ENCODE data around the gene ZSWIM3. TPM values are rescaled to one million over a fixed set of nuclear protein-coding genes. Genes with fewer than 3 reads are reported as not detected.
"Not testable (repeated sequence)": the region's sequence is repeated elsewhere in the genome, so short reads cannot be mapped to it uniquely, and the experiment has no call there.

ZSWIM3 gene
- total RNA-seq, 3 donors from 2014 or later (not counting 1 experiment from before 2014, with no cell fraction given), result 1.4 to 2.3 (median 1.5) TPM

DNA sequence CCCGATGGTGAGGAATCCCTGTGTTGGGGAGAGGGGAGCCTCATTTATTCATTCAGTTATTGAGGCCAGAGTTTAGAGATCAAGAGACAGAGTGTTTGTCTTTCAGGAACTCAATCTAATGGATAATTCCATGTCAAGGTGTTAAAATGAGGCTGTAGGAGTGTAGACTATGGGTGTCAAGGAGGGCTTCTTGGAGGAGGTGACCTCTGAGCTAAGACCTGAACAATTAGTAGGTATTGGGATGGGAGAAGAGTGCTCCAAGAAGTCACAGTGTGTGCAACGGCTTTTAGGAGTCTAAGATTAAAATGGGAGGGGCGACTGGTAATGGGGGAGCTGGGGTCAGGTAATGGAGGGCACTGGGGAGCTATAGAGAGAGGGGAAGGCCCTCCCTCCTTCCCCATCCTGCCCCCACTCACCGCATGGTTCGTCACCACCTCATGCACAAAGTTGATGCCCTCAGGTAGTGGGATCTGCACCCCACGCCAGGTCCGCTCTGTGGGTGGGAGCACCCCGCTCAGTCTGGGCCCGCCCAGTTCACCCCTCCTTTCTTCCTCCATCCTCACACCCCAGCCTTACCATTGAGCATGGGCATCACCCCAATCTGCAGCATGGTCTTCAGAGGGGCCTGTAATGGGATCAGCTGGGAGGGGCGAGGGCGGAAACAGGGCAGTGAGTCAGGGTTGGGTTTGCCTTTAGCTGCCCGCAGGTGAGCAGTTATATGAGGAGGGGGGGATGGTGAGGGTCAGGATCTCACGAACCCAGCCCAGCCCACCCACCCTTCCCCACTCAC is 41.8 kb downstream of the ZSWIM3 start:
- H3K9me3 ChIP-seq (ENCODE audit: control insufficient read depth, insufficient read depth, low read length), result no peaks in the 10 kb centered on the region
- H3K27ac Mint-ChIP-seq, result no peak overlapping the region
- no peaks in the 10 kb centered on the region for H3K4me1 ChIP-seq (ENCODE audit: control insufficient read depth, insufficient read depth, low read length)
- no peak overlapping the region for H3K27ac ChIP-seq (ENCODE audit: low read length)
- 91% methylated on average over 11 of the region's 13 CpGs for WGBS (ENCODE audit: insufficient coverage)
- intact Hi-C loops (cut with micrococcal nuclease), result no loop called here
- TF ChIP-seq, protein P1, sequence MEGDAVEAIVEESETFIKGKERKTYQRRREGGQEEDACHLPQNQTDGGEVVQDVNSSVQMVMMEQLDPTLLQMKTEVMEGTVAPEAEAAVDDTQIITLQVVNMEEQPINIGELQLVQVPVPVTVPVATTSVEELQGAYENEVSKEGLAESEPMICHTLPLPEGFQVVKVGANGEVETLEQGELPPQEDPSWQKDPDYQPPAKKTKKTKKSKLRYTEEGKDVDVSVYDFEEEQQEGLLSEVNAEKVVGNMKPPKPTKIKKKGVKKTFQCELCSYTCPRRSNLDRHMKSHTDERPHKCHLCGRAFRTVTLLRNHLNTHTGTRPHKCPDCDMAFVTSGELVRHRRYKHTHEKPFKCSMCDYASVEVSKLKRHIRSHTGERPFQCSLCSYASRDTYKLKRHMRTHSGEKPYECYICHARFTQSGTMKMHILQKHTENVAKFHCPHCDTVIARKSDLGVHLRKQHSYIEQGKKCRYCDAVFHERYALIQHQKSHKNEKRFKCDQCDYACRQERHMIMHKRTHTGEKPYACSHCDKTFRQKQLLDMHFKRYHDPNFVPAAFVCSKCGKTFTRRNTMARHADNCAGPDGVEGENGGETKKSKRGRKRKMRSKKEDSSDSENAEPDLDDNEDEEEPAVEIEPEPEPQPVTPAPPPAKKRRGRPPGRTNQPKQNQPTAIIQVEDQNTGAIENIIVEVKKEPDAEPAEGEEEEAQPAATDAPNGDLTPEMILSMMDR (IDR thresholded peaks at IDR 0.05), result no peak
- ATAC-seq (no peak), DNase-seq (no peak)
- H3K36me3 ChIP-seq (ENCODE audit: control insufficient read depth, insufficient read depth, low read length), result peaks cover 13% of the 10 kb centered on the region
- H3K4me3 ChIP-seq (ENCODE audit: low read length), result no peak overlapping the region
- H3K27me3 Mint-ChIP-seq (ENCODE audit: low read depth in 2 of 2), result no peaks in the 10 kb centered on the region
- H3K4me1 Mint-ChIP-seq, result no peaks in the 10 kb centered on the region
- H3K4me3 Mint-ChIP-seq, result no peak overlapping the region
- no peaks in the 10 kb centered on the region for H3K27me3 ChIP-seq (ENCODE audit: control insufficient read depth, insufficient read depth, low read length)
- no peaks in the 10 kb centered on the region for H3K36me3 Mint-ChIP-seq
- H3K9me3 Mint-ChIP-seq, result no peaks in the 10 kb centered on the region

DNA sequence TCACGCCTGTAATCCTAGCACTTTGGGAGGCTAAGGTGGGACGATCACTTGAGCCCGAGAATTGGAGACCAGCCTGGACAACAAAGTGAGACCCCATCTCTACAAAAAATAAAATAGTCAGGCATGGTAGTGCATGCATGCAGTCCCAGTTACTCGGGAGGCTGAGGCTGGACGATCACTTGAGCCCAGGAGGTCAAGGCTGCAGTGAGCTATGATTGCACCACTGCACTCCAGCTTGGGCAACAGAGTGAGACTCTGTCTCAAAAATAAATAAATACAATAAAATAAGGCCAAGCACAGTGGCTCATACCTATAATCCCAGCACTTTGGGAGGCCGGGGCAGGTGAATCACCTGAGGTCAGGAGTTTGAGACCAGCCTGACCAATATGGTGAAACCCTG is 43.9 kb downstream of the ZSWIM3 start:
- H3K36me3 ChIP-seq (ENCODE audit: control insufficient read depth, insufficient read depth, low read length); H3K27me3 ChIP-seq (ENCODE audit: control insufficient read depth, insufficient read depth, low read length); DNase-seq; H3K27ac ChIP-seq (ENCODE audit: low read length); ATAC-seq; H3K9me3 ChIP-seq (ENCODE audit: control insufficient read depth, insufficient read depth, low read length); H3K27me3 Mint-ChIP-seq (ENCODE audit: low read depth in 2 of 2); H3K36me3 Mint-ChIP-seq; H3K4me1 ChIP-seq (ENCODE audit: control insufficient read depth, insufficient read depth, low read length); H3K4me1 Mint-ChIP-seq; H3K4me3 Mint-ChIP-seq; H3K9me3 Mint-ChIP-seq; H3K4me3 ChIP-seq (ENCODE audit: low read length); intact Hi-C loops (cut with micrococcal nuclease); H3K27ac Mint-ChIP-seq: not testable (repeated sequence)
- 87% methylated on average over 6 of the region's 6 CpGs for WGBS (ENCODE audit: insufficient coverage)

DNA sequence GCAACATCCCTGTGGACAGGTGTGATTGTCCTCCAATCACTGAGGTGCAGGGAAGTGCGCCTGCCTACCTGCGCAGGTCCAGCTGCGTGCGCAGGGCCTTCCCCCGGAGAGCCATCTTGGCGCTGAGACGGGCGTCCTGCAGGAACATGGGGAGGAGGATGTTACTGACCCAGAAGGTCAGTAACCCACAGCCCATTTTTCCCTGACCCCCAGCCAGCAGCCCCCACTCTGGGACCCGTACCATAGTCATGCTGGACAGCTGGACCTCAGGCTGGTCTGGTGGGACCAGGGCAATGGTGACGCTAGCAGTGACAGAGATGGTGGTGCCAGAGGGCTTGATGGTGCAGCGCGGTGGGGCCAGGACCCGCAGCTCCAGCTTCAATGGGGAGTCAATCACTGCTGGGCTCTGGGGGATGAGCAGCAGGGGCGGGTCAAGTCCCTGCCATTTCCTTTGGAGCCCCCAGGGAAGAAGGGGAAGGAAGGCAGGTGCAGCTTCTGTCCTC is 44.8 kb downstream of the ZSWIM3 start:
- H3K9me3 ChIP-seq (ENCODE audit: control insufficient read depth, insufficient read depth, low read length), result no peaks in the 10 kb centered on the region
- DNase-seq, result no peak
- H3K36me3 ChIP-seq (ENCODE audit: control insufficient read depth, insufficient read depth, low read length), result peaks cover 2% of the 10 kb centered on the region
- no peaks in the 10 kb centered on the region for H3K27me3 ChIP-seq (ENCODE audit: control insufficient read depth, insufficient read depth, low read length)
- no peak for ATAC-seq
- H3K4me3 Mint-ChIP-seq, result no peak overlapping the region
- 93% methylated on average over 14 of the region's 14 CpGs for WGBS (ENCODE audit: insufficient coverage)
- no peaks in the 10 kb centered on the region for H3K4me1 ChIP-seq (ENCODE audit: control insufficient read depth, insufficient read depth, low read length)
- no peaks in the 10 kb centered on the region for H3K27me3 Mint-ChIP-seq (ENCODE audit: low read depth in 2 of 2)
- no peaks in the 10 kb centered on the region for H3K9me3 Mint-ChIP-seq
- H3K4me3 ChIP-seq (ENCODE audit: low read length), result no peak overlapping the region
- H3K27ac ChIP-seq (ENCODE audit: low read length), result no peak overlapping the region
- no peaks in the 10 kb centered on the region for H3K36me3 Mint-ChIP-seq
- H3K27ac Mint-ChIP-seq, result no peak overlapping the region
- intact Hi-C loops (cut with micrococcal nuclease), result no loop called here
- no peaks in the 10 kb centered on the region for H3K4me1 Mint-ChIP-seq
- TF ChIP-seq, protein P1 (IDR thresholded peaks at IDR 0.05), result no peak

DNA sequence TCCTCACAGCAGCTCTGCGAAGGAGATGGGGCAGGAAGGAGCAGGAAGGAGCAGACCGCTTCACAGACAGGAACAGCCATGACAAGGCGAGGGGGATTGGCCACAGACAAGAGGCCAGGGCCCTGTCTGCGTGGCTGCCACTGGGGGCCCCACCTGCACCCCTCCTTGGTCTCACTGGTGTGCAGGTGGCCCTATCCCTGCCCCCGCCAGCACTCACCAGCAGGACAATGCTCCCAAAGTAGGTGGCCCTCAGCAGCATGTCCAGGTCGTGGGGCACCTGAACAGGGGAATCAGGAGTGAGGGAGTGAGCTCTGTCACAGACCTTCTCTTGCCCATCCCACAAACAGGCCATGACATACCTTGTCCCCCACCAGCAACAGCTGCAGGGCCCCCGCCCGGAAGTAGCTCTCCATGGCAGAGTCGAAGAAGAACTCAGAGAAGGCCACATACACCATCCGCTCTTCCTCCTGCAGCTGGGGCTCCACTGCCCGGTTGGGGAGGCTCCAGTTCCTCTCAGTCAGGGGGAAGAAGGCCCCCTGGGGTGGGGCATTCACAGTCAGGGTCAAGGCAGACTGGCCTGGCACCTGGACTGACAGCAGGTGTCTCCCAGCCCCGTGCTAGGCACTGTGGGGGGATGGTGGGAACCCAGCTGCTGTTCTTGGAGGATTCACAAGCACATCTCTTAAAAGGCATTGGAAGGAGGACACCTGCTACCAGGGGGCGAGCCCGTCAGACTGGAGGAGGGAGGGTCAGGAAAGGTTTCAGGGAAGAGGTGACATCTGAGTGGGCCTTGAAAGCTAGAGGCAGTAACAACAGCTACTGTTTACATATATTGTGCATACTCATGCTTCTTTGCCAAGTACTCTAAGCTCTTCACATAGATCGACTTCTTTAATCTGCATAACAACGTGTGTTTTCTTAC is 47.4 kb downstream of the ZSWIM3 start:
- DNase-seq, result no peak
- H3K36me3 ChIP-seq (ENCODE audit: control insufficient read depth, insufficient read depth, low read length), result no peaks in the 10 kb centered on the region
- no peaks in the 10 kb centered on the region for H3K9me3 Mint-ChIP-seq
- intact Hi-C loops (cut with micrococcal nuclease), result no loop called here
- no peaks in the 10 kb centered on the region for H3K27me3 ChIP-seq (ENCODE audit: control insufficient read depth, insufficient read depth, low read length)
- H3K4me1 Mint-ChIP-seq, result no peaks in the 10 kb centered on the region
- no peaks in the 10 kb centered on the region for H3K36me3 Mint-ChIP-seq
- ATAC-seq, result no peak
- H3K27ac ChIP-seq (ENCODE audit: low read length), result no peak overlapping the region
- no peak overlapping the region for H3K4me3 ChIP-seq (ENCODE audit: low read length)
- H3K9me3 ChIP-seq (ENCODE audit: control insufficient read depth, insufficient read depth, low read length), result no peaks in the 10 kb centered on the region
- TF ChIP-seq, protein P1 (IDR thresholded peaks at IDR 0.05), result no peak
- H3K4me1 ChIP-seq (ENCODE audit: control insufficient read depth, insufficient read depth, low read length), result no peaks in the 10 kb centered on the region
- 77% methylated on average over 16 of the region's 16 CpGs for WGBS (ENCODE audit: insufficient coverage)
- no peaks in the 10 kb centered on the region for H3K27me3 Mint-ChIP-seq (ENCODE audit: low read depth in 2 of 2)
- no peak overlapping the region for H3K4me3 Mint-ChIP-seq
- H3K27ac Mint-ChIP-seq, result no peak overlapping the region

All from natural killer cell (primary cell).